Choroid plexus epithelial cell (primary cell): ENCODE measurements around the gene CERK.

Experiments used
- DNase-seq: peaks from one replicate; pipeline ENCODE4 v3.0.0-alpha.2; 2010; ENCODE audit warnings: low read depth
- H3K4me3 ChIP-seq: 2 replicates; pipeline ENCODE4 v1.5.1; 2011; ENCODE audit warnings: low read depth, mild to moderate bottlenecking, control low read depth, low read length, moderate library complexity
- TF ChIP-seq, protein P1 (sequence below): conservative IDR thresholded peaks from 2 replicates; pipeline ENCODE4 v1.5.1; 2011; ENCODE audit warnings: low read depth, mild to moderate bottlenecking, control low read depth, inconsistent platforms, low read length, moderate library complexity

The CERK gene

DNA sequence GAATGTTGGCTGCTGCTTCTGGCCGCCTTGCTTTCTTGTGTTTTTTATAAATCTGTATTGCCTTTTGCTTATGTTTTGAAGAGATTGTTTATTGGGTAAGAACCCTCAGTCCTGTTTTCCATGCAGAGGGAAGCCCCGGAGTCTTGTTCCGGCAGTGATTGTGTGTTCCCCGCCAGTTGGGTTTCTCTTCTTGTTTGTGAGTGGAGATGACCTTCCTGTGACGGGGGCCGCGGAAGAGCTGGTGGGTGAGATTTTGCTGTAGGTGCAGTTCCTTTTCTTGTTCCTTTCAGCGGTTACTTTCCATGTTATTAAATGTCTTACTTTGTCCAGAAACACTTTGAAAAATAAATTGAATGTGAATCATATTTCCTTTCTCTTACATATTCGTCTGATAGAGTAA lies 32.7 kb upstream of the CERK start:
- TF ChIP-seq, protein P1, sequence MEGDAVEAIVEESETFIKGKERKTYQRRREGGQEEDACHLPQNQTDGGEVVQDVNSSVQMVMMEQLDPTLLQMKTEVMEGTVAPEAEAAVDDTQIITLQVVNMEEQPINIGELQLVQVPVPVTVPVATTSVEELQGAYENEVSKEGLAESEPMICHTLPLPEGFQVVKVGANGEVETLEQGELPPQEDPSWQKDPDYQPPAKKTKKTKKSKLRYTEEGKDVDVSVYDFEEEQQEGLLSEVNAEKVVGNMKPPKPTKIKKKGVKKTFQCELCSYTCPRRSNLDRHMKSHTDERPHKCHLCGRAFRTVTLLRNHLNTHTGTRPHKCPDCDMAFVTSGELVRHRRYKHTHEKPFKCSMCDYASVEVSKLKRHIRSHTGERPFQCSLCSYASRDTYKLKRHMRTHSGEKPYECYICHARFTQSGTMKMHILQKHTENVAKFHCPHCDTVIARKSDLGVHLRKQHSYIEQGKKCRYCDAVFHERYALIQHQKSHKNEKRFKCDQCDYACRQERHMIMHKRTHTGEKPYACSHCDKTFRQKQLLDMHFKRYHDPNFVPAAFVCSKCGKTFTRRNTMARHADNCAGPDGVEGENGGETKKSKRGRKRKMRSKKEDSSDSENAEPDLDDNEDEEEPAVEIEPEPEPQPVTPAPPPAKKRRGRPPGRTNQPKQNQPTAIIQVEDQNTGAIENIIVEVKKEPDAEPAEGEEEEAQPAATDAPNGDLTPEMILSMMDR, result no peak
- H3K4me3 ChIP-seq, result no peak overlapping the region
- no peak for DNase-seq

DNA sequence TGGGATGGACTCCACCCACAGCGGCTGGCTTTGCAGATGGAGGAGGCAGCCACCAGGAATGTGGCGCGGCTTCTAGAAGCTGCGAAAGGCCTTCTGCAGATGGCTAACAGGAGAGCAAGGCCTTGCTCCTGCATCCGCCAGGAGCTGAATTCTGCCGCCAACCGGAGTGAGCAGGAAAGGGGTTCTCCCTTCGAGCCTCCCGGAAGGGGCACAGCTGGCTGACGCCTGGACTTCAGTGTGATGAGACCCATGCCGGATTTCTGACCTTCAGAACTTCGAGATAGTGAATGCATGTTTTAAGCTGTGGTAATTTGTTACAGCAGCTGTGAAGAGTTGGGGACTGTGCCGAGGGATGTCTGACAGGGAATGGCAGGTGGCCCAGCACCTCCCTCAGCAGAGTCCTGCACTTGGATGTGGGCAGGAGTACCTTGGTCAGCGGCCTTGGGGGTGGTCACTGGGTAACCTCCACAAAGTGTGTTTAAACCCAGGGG lies 32.1 kb upstream of the CERK start:
- no peak overlapping the region for H3K4me3 ChIP-seq
- TF ChIP-seq, protein P1, result no peak
- no peak for DNase-seq

DNA sequence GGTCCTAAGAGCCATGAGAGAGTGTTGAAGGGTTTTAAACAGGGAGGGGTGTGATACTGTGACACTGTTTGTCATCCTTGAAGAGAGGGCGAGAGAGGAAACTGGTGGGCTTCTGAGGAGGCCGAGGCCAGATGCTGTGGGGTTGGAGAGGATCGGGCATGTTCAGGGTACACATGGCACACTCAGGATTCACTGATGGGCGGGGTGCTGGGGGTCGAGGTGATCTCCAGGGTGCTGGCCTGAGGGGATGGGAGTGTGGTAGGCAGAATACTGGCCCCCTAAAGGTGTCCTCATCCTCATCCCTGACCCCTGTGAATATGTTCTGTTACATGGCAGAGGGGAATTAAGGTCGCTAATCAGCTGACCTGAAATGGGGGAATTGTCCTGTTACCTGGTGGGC lies 31.7 kb upstream of the CERK start:
- H3K4me3 ChIP-seq, result no peak overlapping the region
- TF ChIP-seq, protein P1, result no peak
- DNase-seq, result no peak

DNA sequence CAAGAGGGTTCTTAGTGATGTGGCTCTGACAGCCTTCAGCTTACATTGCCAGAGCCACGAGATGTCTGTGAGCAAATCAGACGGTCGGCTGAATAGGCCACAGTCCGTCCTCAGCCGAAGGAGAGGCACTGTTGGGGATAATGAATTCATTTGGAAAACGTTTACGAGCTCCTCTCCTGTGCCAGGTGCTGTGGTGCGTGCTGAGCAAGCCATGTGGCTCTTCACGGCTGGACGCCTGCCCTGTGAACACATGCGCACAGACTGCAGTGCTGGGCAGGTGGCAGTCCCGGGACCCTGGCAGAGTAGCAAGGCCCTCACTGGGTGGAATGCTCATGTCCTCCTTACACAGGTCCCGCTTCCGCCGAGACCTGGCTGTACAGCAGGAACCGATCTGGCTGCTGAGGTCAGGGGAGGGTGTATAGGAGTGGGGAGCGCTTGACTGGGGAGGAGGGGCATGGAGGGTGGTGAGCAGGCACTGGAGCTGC lies 31.2 kb upstream of the CERK start:
- TF ChIP-seq, protein P1, result no peak
- no peak overlapping the region for H3K4me3 ChIP-seq
- DNase-seq, result no peak

DNA sequence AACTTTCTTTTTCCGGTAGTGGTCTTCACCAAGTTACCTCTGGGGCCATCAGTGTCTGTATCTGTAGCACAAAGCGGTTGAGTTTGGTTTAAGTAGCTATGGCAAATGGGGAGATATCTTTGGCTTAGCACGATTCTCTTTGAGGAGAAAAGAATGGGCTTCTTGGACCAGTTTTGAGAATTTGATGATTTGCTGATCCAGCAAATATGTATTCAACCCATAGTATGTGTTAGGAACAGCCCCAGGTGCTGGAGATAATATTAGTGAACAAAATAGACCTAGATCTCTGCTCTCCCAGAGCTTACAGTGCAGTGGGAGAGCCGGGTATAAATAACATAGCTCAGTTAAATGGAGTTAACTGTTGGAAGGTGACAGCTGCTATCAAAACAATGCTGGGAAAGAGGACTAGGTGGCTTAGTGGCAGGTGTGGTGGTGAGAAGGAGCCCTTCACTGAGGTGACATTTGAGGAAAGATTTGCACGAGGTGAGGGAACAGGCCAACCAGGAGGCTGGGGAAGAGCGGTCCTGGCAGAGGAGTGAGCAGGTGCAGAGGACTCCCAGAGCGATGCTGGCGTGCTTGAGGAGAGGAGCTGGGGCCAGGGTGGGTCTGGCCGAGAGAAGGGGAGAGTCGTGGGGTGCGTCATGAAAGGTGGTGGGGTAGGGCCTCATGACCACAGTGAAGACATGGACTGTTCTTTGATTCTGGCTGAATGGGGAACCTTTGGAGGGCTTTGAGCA lies 29.4 kb upstream of the CERK start:
- TF ChIP-seq, protein P1, result no peak
- H3K4me3 ChIP-seq, result no peak overlapping the region
- DNase-seq, result no peak

DNA sequence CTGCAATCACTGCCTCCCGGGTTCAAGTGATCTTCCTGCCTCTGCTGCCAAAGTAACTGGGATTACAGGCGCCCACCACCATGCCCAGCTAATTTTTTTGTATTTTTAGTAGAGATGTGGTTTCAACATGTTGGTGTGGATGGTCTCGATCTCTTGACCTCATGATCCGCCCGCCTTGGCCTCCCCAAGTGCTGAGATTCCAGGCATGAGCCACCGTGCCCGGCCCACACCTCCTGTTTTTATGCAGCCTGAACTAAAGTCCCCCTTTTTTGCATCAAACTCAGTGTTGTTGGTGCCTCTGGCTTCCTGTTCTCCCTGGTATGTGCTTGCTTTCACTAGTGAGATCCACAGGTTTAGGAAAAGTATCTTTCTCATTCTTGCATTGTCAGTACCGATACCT lies 28.6 kb upstream of the CERK start:
- H3K4me3 ChIP-seq, result no peak overlapping the region
- TF ChIP-seq, protein P1, result no peak
- no peak for DNase-seq
